Right lobe of liver (tissue), 6 donors: ENCODE measurements around the gene XRCC2. TPM values are rescaled to one million over a fixed set of nuclear protein-coding genes. Genes with fewer than 3 reads are reported as not detected.

Source experiments
- ATAC-seq, 4 donors: fragments of 200-7000 bp; cut with Tn5 transposase; one replicate each; pipeline ENCODE4 v1.9.1; 2020; ENCODE audit warnings: mild to moderate bottlenecking in 4 of 4, moderate library complexity in 4 of 4
- DNase-seq, 3 donors: peaks; one replicate each; pipeline ENCODE4 v3.0.0-alpha.2; 2020
- H3K27ac ChIP-seq, 3 donors: fragments of 200-600 bp; one replicate each; pipeline ENCODE4 v1.8.0; 2022
- H3K27me3 ChIP-seq, 2 donors: fragments of 200-600 bp; one replicate each; pipeline ENCODE4 v1.8.0; 2022
- H3K36me3 ChIP-seq, 4 donors: fragments of 200-600 bp; sonication (generic) in 1 of 4; one replicate each; pipeline versions ENCODE4 v1.5.1 to v1.8.0; 2017 to 2022; ENCODE audit warnings: control low read depth in 1 of 4
- H3K4me1 ChIP-seq, 4 donors: fragments of 200-600 bp; sonication (generic) in 1 of 4; one replicate each; pipeline versions ENCODE4 v1.5.1 to v1.8.0; 2017 to 2022; ENCODE audit warnings: control low read depth in 1 of 4
- H3K4me3 ChIP-seq, 3 donors: fragments of 200-600 bp; one replicate each; pipeline ENCODE4 v1.8.0; 2022
- H3K9me3 ChIP-seq, 4 donors: fragments of 200-600 bp; sonication (generic) in 1 of 4; one replicate each; pipeline versions ENCODE4 v1.5.1 to v1.8.0; 2017 to 2022; ENCODE audit warnings: control low read depth in 1 of 4
- POLR2A ChIP-seq: fragments of 450-650 bp; IDR thresholded peaks from one replicate; pipeline ENCODE4 v1.6.1; 2017; ENCODE audit warnings: antibody characterized with exemption, mild to moderate bottlenecking
- WGBS: methylation state at CpG from one replicate; pipeline ENCODE4 v1.1.6; 2018; ENCODE audit warnings: low coverage, low lambda C conversion rate; ENCODE audit not compliant: insufficient coverage; ENCODE audit errors: missing lambda C conversion rate; 5-methylcytosine and 5-hydroxymethylcytosine counted together
- intact Hi-C, 2 donors: fragments of 100-400 bp; cut with DNase I; formaldehyde crosslinking; loops; one replicate each; pipeline versions ENCODE4 v1.11.2 to v1.14.1; 2022
- total RNA-seq, 6 experiments: library from RNA; depleted of rRNA in 2 of 6; stranded (reverse); fragments of >200 nt in 2 of 6; fragmentation: NEBNext Ultra II Directional in 3 of 6; extraction: Animal tissue kit (Norgen Biotek cat#: 25700) in 3 of 6; gene quantifications; one replicate each; pipeline versions ENCODE4 v1.1.0 to v1.2.4, GENCODE V29; 2016 to 2023
- TF ChIP-seq, protein P1 (sequence below), 4 donors: fragments of 200-600 bp in 3 of 4; fragments of 450-650 bp in 1 of 4; IDR thresholded peaks; one replicate each; pipeline versions ENCODE4 v1.5.1 to v1.8.0; 2016 to 2022; ENCODE audit warnings: antibody characterized with exemption in 4 of 4, mild to moderate bottlenecking in 2 of 4
- donor health status: DM: no; HTN: yes; CAD: no.
- donor health status: DM: no; HTN: no; CAD: no.
- donor health status: DM: no; HTN: no; CAD: no.
- donor health status: DM: no; HTN: yes; CAD: no.
- donor health status: DM: no; HTN: yes; CAD: no.

XRCC2 gene
- total RNA-seq, 6 experiments from 2014 or later = 0.14 to 2.0 (median 0.20) TPM; not detected in 1

DNA sequence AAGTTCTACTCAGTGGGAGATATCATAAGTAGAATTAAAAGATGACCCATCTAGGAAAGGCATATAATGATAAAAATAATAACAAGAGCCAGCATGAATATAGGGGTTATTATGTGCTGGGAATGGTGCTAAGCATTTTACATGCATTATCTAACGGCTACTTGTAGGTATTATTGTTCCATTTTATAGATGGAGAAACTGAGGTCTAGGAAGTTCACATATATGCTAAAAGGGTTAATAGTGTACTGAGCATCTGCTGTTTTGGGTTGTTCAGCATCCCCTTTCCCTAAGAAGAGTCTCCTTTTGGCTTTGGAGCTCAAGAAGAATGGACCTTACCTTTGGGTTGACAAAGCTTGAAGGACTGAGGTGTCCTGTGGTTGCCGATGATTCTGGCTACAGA is 68.9 kb downstream of the XRCC2 start:
- WGBS = 85% methylated on average over 1 of the region's 2 CpGs
- H3K9me3 ChIP-seq = no peaks in the 10 kb centered on the region
- intact Hi-C loops = no loop called here
- H3K4me1 ChIP-seq = no peaks in the 10 kb centered on the region
- peak in 1 of 3 donors; percentile 8 for DNase-seq
- TF ChIP-seq, protein P1, sequence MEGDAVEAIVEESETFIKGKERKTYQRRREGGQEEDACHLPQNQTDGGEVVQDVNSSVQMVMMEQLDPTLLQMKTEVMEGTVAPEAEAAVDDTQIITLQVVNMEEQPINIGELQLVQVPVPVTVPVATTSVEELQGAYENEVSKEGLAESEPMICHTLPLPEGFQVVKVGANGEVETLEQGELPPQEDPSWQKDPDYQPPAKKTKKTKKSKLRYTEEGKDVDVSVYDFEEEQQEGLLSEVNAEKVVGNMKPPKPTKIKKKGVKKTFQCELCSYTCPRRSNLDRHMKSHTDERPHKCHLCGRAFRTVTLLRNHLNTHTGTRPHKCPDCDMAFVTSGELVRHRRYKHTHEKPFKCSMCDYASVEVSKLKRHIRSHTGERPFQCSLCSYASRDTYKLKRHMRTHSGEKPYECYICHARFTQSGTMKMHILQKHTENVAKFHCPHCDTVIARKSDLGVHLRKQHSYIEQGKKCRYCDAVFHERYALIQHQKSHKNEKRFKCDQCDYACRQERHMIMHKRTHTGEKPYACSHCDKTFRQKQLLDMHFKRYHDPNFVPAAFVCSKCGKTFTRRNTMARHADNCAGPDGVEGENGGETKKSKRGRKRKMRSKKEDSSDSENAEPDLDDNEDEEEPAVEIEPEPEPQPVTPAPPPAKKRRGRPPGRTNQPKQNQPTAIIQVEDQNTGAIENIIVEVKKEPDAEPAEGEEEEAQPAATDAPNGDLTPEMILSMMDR (IDR thresholded peaks at IDR 0.05) = no peak
- TF ChIP-seq POLR2A = no peak
- no peak overlapping the region for H3K4me3 ChIP-seq
- no peaks in the 10 kb centered on the region for H3K27me3 ChIP-seq
- H3K27ac ChIP-seq = no peak overlapping the region
- no peak for ATAC-seq
- no peaks in the 10 kb centered on the region for H3K36me3 ChIP-seq

DNA sequence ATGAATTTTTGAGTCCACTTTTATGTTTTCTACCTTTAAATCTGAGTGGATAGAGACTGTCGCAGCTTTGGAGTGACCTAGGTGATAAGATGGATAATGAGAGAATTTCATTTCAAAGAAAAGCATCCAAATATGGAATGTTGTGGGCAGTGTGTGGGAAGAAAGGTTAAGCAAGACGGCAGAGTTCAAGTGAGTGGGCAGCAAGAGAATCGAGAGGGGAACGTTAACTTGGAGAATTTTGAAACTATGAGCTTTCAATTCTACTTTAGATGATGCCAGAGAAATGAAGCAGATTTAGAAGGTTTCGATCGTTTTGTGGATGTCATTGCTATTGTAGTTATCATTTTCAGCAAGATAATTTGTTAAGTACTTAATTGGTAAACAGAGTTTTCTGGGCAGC is 73.0 kb downstream of the XRCC2 start:
- no peak for ATAC-seq
- no peaks in the 10 kb centered on the region for H3K27me3 ChIP-seq
- no peak overlapping the region for H3K27ac ChIP-seq
- 44% methylated on average over 6 of the region's 6 CpGs for WGBS
- H3K36me3 ChIP-seq = no peaks in the 10 kb centered on the region
- no peak overlapping the region for H3K4me3 ChIP-seq
- H3K9me3 ChIP-seq = no peaks in the 10 kb centered on the region
- no peak for DNase-seq
- H3K4me1 ChIP-seq = no peaks in the 10 kb centered on the region
- intact Hi-C loops = no loop called here
- TF ChIP-seq, protein P1 (IDR thresholded peaks at IDR 0.05) = no peak
- TF ChIP-seq POLR2A = no peak

DNA sequence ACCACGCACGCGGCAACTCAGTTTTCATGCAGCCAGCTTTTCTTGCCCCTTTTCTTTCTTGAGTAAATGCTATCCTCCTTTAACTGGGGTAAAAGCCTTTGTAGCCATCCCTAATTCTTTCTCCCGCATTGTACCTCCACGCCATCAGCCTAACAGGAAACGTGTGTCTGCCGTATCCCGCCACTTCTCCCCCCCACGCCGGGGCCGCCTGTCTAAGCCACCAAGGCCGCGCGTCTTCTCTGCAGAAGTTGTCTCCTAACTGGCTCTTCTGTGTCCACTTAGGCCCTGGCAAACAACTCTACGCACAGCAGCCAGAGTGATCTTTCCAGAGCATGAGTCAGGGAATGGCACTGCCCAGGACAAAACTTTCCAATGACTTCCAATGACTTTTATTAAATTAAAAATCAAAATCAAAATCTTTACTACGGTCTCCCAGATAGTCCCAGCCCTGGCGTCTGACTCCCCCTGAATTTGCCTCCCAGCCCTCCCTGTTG is 74.6 kb downstream of the XRCC2 start:
- no peak for ATAC-seq
- no peak for DNase-seq
- Histone ChIP-seq H3K4me3 (no peak overlapping the region), H3K27ac (no peak overlapping the region), H3K27me3 (no peaks in the 10 kb centered on the region), H3K9me3 (no peaks in the 10 kb centered on the region), H3K36me3 (no peaks in the 10 kb centered on the region), H3K4me1 (no peaks in the 10 kb centered on the region)
- intact Hi-C loops = no loop called here
- TF ChIP-seq, protein P1 (IDR thresholded peaks at IDR 0.05) = no peak
- TF ChIP-seq POLR2A = no peak
- 91% methylated on average over 15 of the region's 17 CpGs for WGBS

DNA sequence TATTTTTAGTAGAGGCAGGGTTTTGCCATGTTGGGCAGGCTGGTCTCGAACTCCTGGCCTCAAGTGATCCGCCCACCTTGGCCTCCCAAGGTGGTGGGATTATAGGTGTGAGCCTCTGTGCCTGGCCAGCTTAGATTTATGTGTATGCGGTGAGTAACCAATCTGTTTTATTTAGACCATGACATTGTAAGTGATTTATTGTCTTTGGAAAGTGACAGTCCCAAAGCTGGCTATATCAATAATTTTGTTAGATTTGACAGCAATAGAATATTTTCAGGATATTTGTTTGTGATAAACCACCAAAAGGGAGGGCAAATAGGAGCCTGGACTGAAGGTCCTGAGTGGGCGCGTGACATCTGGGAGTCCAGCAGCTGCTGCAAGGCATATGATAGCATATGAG is 75.7 kb downstream of the XRCC2 start:
- Histone ChIP-seq H3K27ac (no peak overlapping the region), H3K27me3 (no peaks in the 10 kb centered on the region), H3K36me3 (no peaks in the 10 kb centered on the region), H3K4me1 (no peaks in the 10 kb centered on the region), H3K9me3 (no peaks in the 10 kb centered on the region), H3K4me3 (no peak overlapping the region)
- intact Hi-C loops = no loop called here
- 95% methylated on average over 5 of the region's 5 CpGs for WGBS
- DNase-seq (no peak), ATAC-seq (no peak)
- TF ChIP-seq POLR2A = no peak
- TF ChIP-seq, protein P1 (IDR thresholded peaks at IDR 0.05) = no peak

DNA sequence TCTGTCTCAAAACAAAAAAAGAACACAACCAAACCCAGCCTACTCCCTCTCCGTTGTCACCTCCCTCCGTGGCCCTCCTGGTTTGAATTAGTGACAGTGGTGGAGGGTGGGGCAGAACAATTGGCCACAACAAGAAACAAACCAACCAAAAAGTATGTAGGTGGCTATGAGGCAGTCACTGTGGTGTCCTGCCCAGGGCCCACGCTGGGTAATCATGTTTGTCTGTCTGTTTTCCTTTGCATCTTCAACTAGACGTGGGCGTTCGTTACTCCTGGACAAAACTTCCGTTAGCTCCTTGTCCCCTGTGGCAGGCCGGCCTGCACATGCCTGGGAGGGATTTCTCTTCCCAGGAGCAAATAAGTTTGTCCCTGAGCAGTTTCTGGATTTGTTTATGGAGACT is 78.4 kb downstream of the XRCC2 start:
- Histone ChIP-seq H3K27ac (no peak overlapping the region), H3K4me3 (no peak overlapping the region), H3K4me1 (no peaks in the 10 kb centered on the region), H3K36me3 (no peaks in the 10 kb centered on the region), H3K9me3 (no peaks in the 10 kb centered on the region), H3K27me3 (no peaks in the 10 kb centered on the region)
- DNase-seq (peak in 1 of 3 donors; percentile 14), ATAC-seq (no peak)
- WGBS = 82% methylated on average over 8 of the region's 8 CpGs
- TF ChIP-seq POLR2A = no peak
- TF ChIP-seq, protein P1 (IDR thresholded peaks at IDR 0.05) = no peak
- intact Hi-C loops = no loop called here
